OCI-LY3 (cell line): ENCODE data around the gene TTLL9.

Experiments used
- H2AFZ ChIP-seq: fragments of 200-600, 300-600 bp; shearing (Covaris generic); 2 replicates; pipeline ENCODE4 v1.6.0; 2014; ENCODE audit warnings: antibody characterized with exemption, low read depth, low read length
- H3K27ac ChIP-seq: fragments of 200-600, 300-600 bp; sonication (generic); 2 replicates; pipeline ENCODE4 v1.5.1; 2014; ENCODE audit warnings: mild to moderate bottlenecking, low read length, moderate library complexity, mixed read lengths
- H3K27me3 ChIP-seq: fragments of 200-600, 300-600 bp; sonication (generic); 2 replicates; pipeline ENCODE4 v1.6.1; 2014; ENCODE audit warnings: low read depth, low read length, mixed read lengths
- H3K36me3 ChIP-seq: fragments of 200-600, 300-600 bp; sonication (generic); replicated peaks from 2 replicates; pipeline ENCODE3; 2014; ENCODE audit warnings: low read depth, low read length, mixed read lengths
- H3K4me1 ChIP-seq: fragments of 300-600, 200-600 bp; sonication (generic); 2 replicates; pipeline ENCODE4 v1.6.1; 2014; ENCODE audit warnings: low read length, mixed read lengths
- H3K4me2 ChIP-seq: fragments of 200-600, 300-600 bp; sonication (generic); 2 replicates; pipeline ENCODE4 v1.6.1; 2014; ENCODE audit warnings: low read length, mixed read lengths
- H3K4me3 ChIP-seq: fragments of 300-600, 200-600 bp; sonication (generic); 2 replicates; pipeline ENCODE4 v1.5.1; 2014; ENCODE audit warnings: antibody characterized with exemption, mild to moderate bottlenecking, low read length, moderate library complexity
- H3K79me2 ChIP-seq: fragments of 300-600, 200-600 bp; shearing (Covaris generic); 2 replicates; pipeline ENCODE4 v1.6.1; 2014; ENCODE audit warnings: mild to moderate bottlenecking, low read length, mixed read lengths
- H3K9ac ChIP-seq: fragments of 300-600, 200-600 bp; shearing (Covaris generic); 2 replicates; pipeline ENCODE4 v1.6.0; 2014; ENCODE audit warnings: mild to moderate bottlenecking, low read length, moderate library complexity
- H3K9me3 ChIP-seq: fragments of 200-600, 300-600 bp; shearing (Covaris generic); 2 replicates; pipeline ENCODE4 v1.6.1; 2014; ENCODE audit warnings: low read length, mixed read lengths; ENCODE audit not compliant: insufficient read depth
- H4K20me1 ChIP-seq: fragments of 200-600, 300-600 bp; sonication (generic); 2 replicates; pipeline ENCODE4 v1.6.1; 2016; ENCODE audit warnings: low read length, mixed read lengths; ENCODE audit not compliant: insufficient read depth
- EZH2phosphoT487 ChIP-seq: fragments of 200-600 bp; shearing (Covaris generic); IDR thresholded peaks from 2 replicates; pipeline ENCODE4 v1.6.1; 2018; ENCODE audit warnings: antibody characterized with exemption, mixed run types, low read depth
- TF ChIP-seq, protein P1 (sequence below): fragments of 200-600, 300-600 bp; sonication (generic); IDR thresholded peaks from 2 replicates; pipeline ENCODE4 v1.5.1; 2014; ENCODE audit warnings: antibody characterized with exemption, low read length, low read depth

The TTLL9 gene

DNA sequence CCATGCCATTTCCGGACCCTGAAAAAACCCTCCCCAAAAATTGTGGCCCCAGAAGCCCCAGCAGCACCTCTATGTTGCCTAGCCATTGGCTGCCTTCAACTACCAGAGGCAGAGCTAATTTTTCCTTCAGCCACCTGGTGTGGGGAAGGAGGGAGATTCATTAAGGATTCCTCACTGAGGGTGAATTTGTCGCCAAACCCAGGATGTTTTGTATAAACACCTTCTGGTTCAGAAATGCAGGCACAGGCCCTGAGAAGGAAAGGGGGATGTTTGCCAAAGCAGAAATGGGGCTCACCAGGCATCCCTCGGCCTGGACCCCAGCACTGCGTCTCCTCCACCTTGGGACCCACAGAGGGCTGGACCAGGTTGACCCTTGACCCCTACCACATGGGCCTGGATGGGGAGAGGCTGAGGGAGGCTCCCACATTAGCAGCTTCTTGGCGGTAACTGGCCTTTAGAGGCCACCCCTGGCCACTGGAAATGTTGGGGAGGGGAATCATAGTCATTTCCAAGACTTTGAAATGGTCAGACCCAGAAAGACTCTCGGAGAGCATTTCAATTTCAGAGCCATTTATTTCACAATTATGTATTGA lies 83.2 kb downstream of the TTLL9 start:
- Histone ChIP-seq H3K27me3 (no peaks in the 10 kb centered on the region), H3K27ac (no peak overlapping the region), H3K9me3 (no peaks in the 10 kb centered on the region), H3K4me1 (peaks cover 35% of the 10 kb centered on the region), H3K36me3 (peaks cover 18% of the 10 kb centered on the region), H2AFZ (no peak overlapping the region), H3K4me2 (no peak overlapping the region), H3K79me2 (peaks cover 30% of the 10 kb centered on the region), H3K9ac (no peak overlapping the region), H3K4me3 (no peak overlapping the region), H4K20me1 (peaks cover 17% of the 10 kb centered on the region)
- no peak for TF ChIP-seq EZH2phosphoT487

- no peak overlapping the region for H2AFZ ChIP-seq
Observed at GRCh38 chr20:31954500-31954899, 84.1 kb downstream of the TTLL9 start.

DNA sequence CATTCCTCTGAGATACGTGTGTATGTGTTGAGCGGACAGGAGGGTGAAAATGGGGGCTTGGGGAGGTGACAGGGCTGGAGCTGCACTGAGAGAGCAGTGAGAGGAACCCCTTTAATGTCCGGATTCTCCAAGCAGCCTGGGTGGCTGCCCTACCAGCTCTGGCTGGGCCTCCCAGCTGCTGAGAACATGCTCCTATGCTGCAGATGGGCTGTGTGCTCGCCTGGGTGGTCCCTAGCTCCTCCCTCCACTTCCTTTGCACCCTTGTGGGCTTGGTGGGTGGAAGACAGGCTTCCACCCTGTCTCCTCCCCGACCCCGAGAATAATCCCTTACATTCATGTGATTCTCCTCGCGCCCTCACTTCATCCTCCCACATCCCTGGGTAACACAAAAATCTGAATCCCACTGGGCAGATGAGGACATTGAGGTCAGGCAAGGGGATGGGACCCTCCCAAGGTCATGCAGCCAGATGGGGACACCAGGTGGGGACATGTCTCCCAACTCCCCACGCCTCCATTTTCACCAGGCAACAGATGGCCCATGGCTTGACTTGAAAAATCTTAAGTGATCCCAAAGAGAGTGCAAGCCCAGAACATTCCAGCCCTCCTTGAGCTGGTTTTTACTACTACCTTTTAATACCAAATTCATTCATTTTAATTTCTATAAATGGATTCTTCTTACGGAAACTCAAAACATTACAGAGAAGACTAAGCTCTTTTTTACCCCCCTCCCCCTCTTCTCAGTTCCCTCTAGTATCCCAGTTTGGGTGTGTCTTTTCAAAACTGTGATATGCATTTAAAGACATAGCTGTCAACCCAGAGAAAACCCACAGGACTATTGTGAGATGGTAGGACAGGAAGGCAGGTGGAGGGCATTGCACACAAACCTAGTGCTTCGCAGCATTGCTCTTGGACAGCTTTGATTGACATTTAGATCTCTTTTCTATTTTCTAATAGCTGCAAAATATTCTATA lies 86.4 kb downstream of the TTLL9 start:
- Histone ChIP-seq H2AFZ (0 out of 2 replicates have a peak overlapping the region, but pooled peaks have one; percentile 49), H3K4me1 (peaks cover 25% of the 10 kb centered on the region), H4K20me1 (no peaks in the 10 kb centered on the region), H3K9ac (peak overlapping the region; percentile 37), H3K9me3 (no peaks in the 10 kb centered on the region), H3K4me2 (peak overlapping the region; percentile 75), H3K4me3 (peak overlapping the region; percentile 49), H3K36me3 (no peaks in the 10 kb centered on the region), H3K27ac (peak overlapping the region; percentile 45), H3K27me3 (peaks cover 7% of the 10 kb centered on the region; the same call in 1 of the 2 replicates), H3K79me2 (peaks cover under 1% of the 10 kb centered on the region; the same call in 1 of the 2 replicates)
- TF ChIP-seq, protein P1, sequence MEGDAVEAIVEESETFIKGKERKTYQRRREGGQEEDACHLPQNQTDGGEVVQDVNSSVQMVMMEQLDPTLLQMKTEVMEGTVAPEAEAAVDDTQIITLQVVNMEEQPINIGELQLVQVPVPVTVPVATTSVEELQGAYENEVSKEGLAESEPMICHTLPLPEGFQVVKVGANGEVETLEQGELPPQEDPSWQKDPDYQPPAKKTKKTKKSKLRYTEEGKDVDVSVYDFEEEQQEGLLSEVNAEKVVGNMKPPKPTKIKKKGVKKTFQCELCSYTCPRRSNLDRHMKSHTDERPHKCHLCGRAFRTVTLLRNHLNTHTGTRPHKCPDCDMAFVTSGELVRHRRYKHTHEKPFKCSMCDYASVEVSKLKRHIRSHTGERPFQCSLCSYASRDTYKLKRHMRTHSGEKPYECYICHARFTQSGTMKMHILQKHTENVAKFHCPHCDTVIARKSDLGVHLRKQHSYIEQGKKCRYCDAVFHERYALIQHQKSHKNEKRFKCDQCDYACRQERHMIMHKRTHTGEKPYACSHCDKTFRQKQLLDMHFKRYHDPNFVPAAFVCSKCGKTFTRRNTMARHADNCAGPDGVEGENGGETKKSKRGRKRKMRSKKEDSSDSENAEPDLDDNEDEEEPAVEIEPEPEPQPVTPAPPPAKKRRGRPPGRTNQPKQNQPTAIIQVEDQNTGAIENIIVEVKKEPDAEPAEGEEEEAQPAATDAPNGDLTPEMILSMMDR = no peak
- no peak for TF ChIP-seq EZH2phosphoT487

More at GRCh38 chr20:31954500-31954899, 84.1 kb downstream of the TTLL9 start:
- TF ChIP-seq, protein P1 = no peak
- no peak for TF ChIP-seq EZH2phosphoT487
- no peaks in the 10 kb centered on the region for H3K27me3 ChIP-seq
- peaks cover 17% of the 10 kb centered on the region for H4K20me1 ChIP-seq
- H3K9ac ChIP-seq = no peak overlapping the region
- peaks cover 12% of the 10 kb centered on the region for H3K36me3 ChIP-seq
- no peaks in the 10 kb centered on the region for H3K9me3 ChIP-seq
- H3K4me2 ChIP-seq = no peak overlapping the region
- H3K79me2 ChIP-seq = peaks cover 24% of the 10 kb centered on the region
- H3K27ac ChIP-seq = no peak overlapping the region
- peaks cover 35% of the 10 kb centered on the region for H3K4me1 ChIP-seq
- no peak overlapping the region for H3K4me3 ChIP-seq

DNA sequence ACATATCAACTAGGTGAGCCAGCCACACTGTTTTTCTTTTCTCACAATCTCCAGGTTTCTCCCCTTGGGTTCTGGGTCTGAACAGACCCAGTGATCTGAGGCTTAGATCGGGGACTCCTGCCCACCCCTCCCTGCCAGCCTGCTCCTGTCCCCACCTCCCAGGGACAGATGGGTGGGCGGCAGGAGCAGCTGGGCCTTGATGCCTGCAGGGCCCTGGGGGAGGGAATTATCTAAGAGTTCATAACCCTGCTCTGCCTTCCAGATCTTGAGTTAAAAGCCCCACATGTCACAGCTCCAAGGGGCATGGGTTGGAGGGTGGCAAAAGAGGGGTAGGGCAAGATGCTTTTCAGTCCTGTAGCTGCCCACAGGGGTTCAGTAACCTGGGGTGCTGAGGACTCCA lies 92.3 kb downstream of the TTLL9 start:
- H3K9me3 ChIP-seq = no peaks in the 10 kb centered on the region
- peaks cover 3% of the 10 kb centered on the region for H3K4me1 ChIP-seq
- no peaks in the 10 kb centered on the region for H3K36me3 ChIP-seq
- no peak overlapping the region for H3K4me3 ChIP-seq
- TF ChIP-seq, protein P1 = no peak
- TF ChIP-seq EZH2phosphoT487 = no peak
- no peak overlapping the region for H2AFZ ChIP-seq
- H4K20me1 ChIP-seq = no peaks in the 10 kb centered on the region
- H3K9ac ChIP-seq = no peak overlapping the region
- H3K79me2 ChIP-seq = no peaks in the 10 kb centered on the region
- no peak overlapping the region for H3K27ac ChIP-seq
- H3K27me3 ChIP-seq = peaks cover 49% of the 10 kb centered on the region
- no peak overlapping the region for H3K4me2 ChIP-seq
